WERI-Rb-1 (cell line): ENCODE results near the gene GRHL3.

ENCODE experiments used
- DNase-seq: peaks from one replicate; pipeline ENCODE4 v3.0.0-alpha.2; 2020
- H3K27ac ChIP-seq: fragments of 250-450 bp; sonication (Bioruptor Pico); 2 replicates; pipeline ENCODE4 v1.5.1; 2020; ENCODE audit warnings: mild to moderate bottlenecking, moderate library complexity
- H3K27me3 ChIP-seq: fragments of 250-450 bp; sonication (Bioruptor Pico); 2 replicates; pipeline ENCODE4 v1.5.1; 2021; ENCODE audit warnings: mild to moderate bottlenecking, low read depth, moderate library complexity; ENCODE audit not compliant: insufficient read depth, severe bottlenecking
- H3K36me3 ChIP-seq: fragments of 250-450 bp; sonication (Bioruptor Pico); 2 replicates; pipeline ENCODE4 v1.5.1; 2020; ENCODE audit warnings: mild to moderate bottlenecking, moderate library complexity
- H3K4me3 ChIP-seq: 2 replicates; pipeline ENCODE4 v1.5.1; 2011; ENCODE audit warnings: low read depth, mild to moderate bottlenecking, control low read depth, low read length
- H3K9me3 ChIP-seq: fragments of 250-450 bp; sonication (Bioruptor Pico); 2 replicates; pipeline ENCODE4 v1.5.1; 2021; ENCODE audit warnings: mild to moderate bottlenecking, moderate library complexity; ENCODE audit not compliant: severe bottlenecking
- CTCF ChIP-seq: IDR thresholded peaks from 2 replicates; pipeline ENCODE4 v1.5.1; 2011; ENCODE audit warnings: low read depth, mild to moderate bottlenecking, control low read depth, inconsistent platforms, low read length

Gene GRHL3

GRCh38 chr1:24373044-24373443 is 53.9 kb downstream of the GRHL3 start:
- Histone ChIP-seq H3K36me3 (0 out of 2 replicates have a peak, but pooled peaks cover 3% of the 10 kb centered on the region), H3K27me3 (no peaks in the 10 kb centered on the region), H3K9me3 (no peaks in the 10 kb centered on the region), H3K4me3 (no peak overlapping the region), H3K27ac (peak overlapping the region; percentile 61)
- no peak for DNase-seq
- no peak for TF ChIP-seq CTCF

GRCh38 chr1:24373710-24374109 is 54.6 kb downstream of the GRHL3 start:
- TF ChIP-seq CTCF, result no peak
- no peak overlapping the region for H3K4me3 ChIP-seq
- peak overlapping the region; percentile 61 for H3K27ac ChIP-seq
- H3K36me3 ChIP-seq, result 0 out of 2 replicates have a peak, but pooled peaks cover 4% of the 10 kb centered on the region
- no peaks in the 10 kb centered on the region for H3K9me3 ChIP-seq
- no peaks in the 10 kb centered on the region for H3K27me3 ChIP-seq
- DNase-seq, result no peak

GRCh38 chr1:24374891-24375786 is 56.0 kb downstream of the GRHL3 start:
- H3K36me3 ChIP-seq, result 0 out of 2 replicates have a peak, but pooled peaks cover 8% of the 10 kb centered on the region
- H3K4me3 ChIP-seq, result no peak overlapping the region
- no peaks in the 10 kb centered on the region for H3K9me3 ChIP-seq
- no peak for DNase-seq
- H3K27me3 ChIP-seq, result no peaks in the 10 kb centered on the region
- no peak for TF ChIP-seq CTCF
- H3K27ac ChIP-seq, result peak overlapping the region; percentile 41

GRCh38 chr1:24379733-24380315 is 60.7 kb downstream of the GRHL3 start:
- Histone ChIP-seq H3K4me3 (no peak overlapping the region), H3K36me3 (peaks cover 11% of the 10 kb centered on the region; the same call in 1 of the 2 replicates), H3K27ac (no peak overlapping the region), H3K9me3 (no peaks in the 10 kb centered on the region), H3K27me3 (no peaks in the 10 kb centered on the region)
- TF ChIP-seq CTCF, result no peak
- no peak for DNase-seq

GRCh38 chr1:24380508-24380907 is 61.4 kb downstream of the GRHL3 start:
- Histone ChIP-seq H3K27me3 (no peaks in the 10 kb centered on the region), H3K9me3 (no peaks in the 10 kb centered on the region), H3K4me3 (no peak overlapping the region), H3K27ac (no peak overlapping the region), H3K36me3 (peaks cover 11% of the 10 kb centered on the region; the same call in 1 of the 2 replicates)
- no peak for TF ChIP-seq CTCF
- DNase-seq, result no peak
